Measurements from ENCODE around the gene PIAS4. TPM values are rescaled to one million over a fixed set of nuclear protein-coding genes. Genes with fewer than 3 reads are reported as not detected.

Gene PIAS4, protein sequence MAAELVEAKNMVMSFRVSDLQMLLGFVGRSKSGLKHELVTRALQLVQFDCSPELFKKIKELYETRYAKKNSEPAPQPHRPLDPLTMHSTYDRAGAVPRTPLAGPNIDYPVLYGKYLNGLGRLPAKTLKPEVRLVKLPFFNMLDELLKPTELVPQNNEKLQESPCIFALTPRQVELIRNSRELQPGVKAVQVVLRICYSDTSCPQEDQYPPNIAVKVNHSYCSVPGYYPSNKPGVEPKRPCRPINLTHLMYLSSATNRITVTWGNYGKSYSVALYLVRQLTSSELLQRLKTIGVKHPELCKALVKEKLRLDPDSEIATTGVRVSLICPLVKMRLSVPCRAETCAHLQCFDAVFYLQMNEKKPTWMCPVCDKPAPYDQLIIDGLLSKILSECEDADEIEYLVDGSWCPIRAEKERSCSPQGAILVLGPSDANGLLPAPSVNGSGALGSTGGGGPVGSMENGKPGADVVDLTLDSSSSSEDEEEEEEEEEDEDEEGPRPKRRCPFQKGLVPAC
- 25.4 TPM for total RNA-seq
- 10 to 100 TPM in 1 of 4 donors, 1 to 10 TPM in 3; 4.1 to 10.4 (median 4.4) TPM for polyA plus RNA-seq

DNA sequence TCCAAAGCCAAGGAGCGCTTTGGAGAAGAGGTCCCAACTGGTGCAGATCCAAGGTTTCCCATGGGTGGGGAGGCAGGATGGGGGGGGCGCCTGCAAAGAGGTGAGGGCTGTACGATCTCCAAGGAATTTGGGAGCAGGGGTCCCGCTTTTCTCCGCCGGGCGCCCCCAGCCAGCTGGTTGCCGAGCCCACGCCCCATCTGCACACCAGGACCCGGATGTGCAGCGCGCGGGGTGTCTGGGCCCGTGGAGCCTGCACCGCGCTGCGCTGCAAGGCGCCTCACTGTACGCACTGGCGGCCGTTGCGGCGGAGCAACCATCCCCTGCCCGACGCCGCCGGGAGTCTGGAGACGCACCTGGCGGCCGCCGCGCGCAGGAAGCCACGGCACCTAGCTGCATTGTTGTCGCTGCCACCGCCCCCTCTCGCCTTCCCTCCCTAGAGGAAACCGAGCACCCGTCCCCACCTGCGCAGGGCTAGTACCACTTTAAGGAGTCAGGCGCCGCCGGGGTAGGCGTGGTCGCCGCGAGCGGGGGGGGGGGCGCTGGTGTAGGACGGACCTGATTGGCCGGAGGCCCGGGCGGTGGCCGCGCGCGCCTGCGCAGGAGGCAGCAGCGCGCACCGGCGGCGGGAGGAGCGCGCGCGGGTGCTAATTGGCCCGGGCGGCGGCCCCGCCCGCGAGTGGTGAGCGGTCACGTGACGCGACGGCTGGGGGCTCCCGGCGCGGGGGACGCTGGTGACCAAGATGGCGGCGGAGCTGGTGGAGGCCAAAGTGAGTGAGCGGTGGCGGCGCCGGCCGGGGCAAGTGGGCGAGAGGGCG, at the start of gene PIAS4:
Gene PIAS4 (plus strand): TSS at position 716 of the 815 bp plus-strand sequence. CDS start 25 bp downstream, at position 741.
- peaks cover 10% of the 10 kb centered on the region for H3K36me3 ChIP-seq (ENCODE audit: control insufficient read depth, insufficient read depth, low read length)
- Mint-ChIP-seq H3K4me3 (peak within 1 kb of the TSS; percentile 89 to 95 (median 92)), H3K27ac (peak within 1 kb of the TSS; percentile 83 to 93 (median 86)), H3K4me1 (peaks cover 0 to 39% (median 8%) of the 10 kb centered on the region in 4 donors), H3K27me3 (no peaks in the 10 kb centered on the region), H3K36me3 (no peaks in the 10 kb centered on the region), H3K9me3 (no peaks in the 10 kb centered on the region)
- H3K9me3 ChIP-seq (ENCODE audit: control insufficient read depth in 2 of 2, low read length in 2 of 2) = no peaks in the 10 kb centered on the region
- H3K4me1 ChIP-seq (ENCODE audit: control insufficient read depth, insufficient read depth, low read length, poor library complexity, severe bottlenecking) = peaks cover 40% of the 10 kb centered on the region
- DNase-seq (peak; percentile 93 to 97 (median 95)), ATAC-seq (ENCODE audit: low read depth in 2 of 2) (peak; percentile 93 to 94)
- peak within 1 kb of the TSS; percentile 77 for H3K27ac ChIP-seq (ENCODE audit: insufficient read depth, low read length, poor library complexity, severe bottlenecking)
- peak within 1 kb of the TSS; percentile 69 for H3K4me3 ChIP-seq (ENCODE audit: low read depth, low read length)
- no peaks in the 10 kb centered on the region for H3K27me3 ChIP-seq (ENCODE audit: control insufficient read depth, insufficient read depth, low read length)

- no peak for ATAC-seq (ENCODE audit: low read depth in 2 of 2)
- Mint-ChIP-seq H3K4me1 (no peaks in the 10 kb centered on the region), H3K27me3 (peaks cover 5% of the 10 kb centered on the region), H3K27ac (no peak overlapping the region), H3K36me3 (peaks cover 5% of the 10 kb centered on the region), H3K9me3 (no peaks in the 10 kb centered on the region), H3K4me3 (no peak overlapping the region)
- Histone ChIP-seq H3K27me3 (ENCODE audit: control insufficient read depth, insufficient read depth, low read length) (no peaks in the 10 kb centered on the region), H3K4me1 (ENCODE audit: control insufficient read depth, insufficient read depth, low read length, poor library complexity, severe bottlenecking) (no peaks in the 10 kb centered on the region), H3K27ac (ENCODE audit: insufficient read depth, low read length, poor library complexity, severe bottlenecking) (no peak overlapping the region), H3K4me3 (ENCODE audit: low read depth, low read length) (no peak overlapping the region), H3K9me3 (ENCODE audit: control insufficient read depth in 2 of 2, low read length in 2 of 2) (no peaks in the 10 kb centered on the region), H3K36me3 (ENCODE audit: control insufficient read depth, insufficient read depth, low read length) (peaks cover 48% of the 10 kb centered on the region)
- no peak for DNase-seq
These were observed 48.4 kb upstream of the PIAS4 start for GRCh38 chr19:3958836-3959765.

GRCh38 chr19:3959766-3960131, 47.8 kb upstream of the PIAS4 start:
- Histone ChIP-seq H3K9me3 (ENCODE audit: control insufficient read depth in 2 of 2, low read length in 2 of 2) (no peaks in the 10 kb centered on the region), H3K27ac (ENCODE audit: insufficient read depth, low read length, poor library complexity, severe bottlenecking) (no peak overlapping the region), H3K36me3 (ENCODE audit: control insufficient read depth, insufficient read depth, low read length) (peaks cover 51% of the 10 kb centered on the region), H3K4me3 (ENCODE audit: low read depth, low read length) (no peak overlapping the region), H3K27me3 (ENCODE audit: control insufficient read depth, insufficient read depth, low read length) (no peaks in the 10 kb centered on the region), H3K4me1 (ENCODE audit: control insufficient read depth, insufficient read depth, low read length, poor library complexity, severe bottlenecking) (no peaks in the 10 kb centered on the region)
- Mint-ChIP-seq H3K36me3 (peaks cover 5% of the 10 kb centered on the region), H3K4me3 (no peak overlapping the region), H3K4me1 (no peaks in the 10 kb centered on the region), H3K9me3 (no peaks in the 10 kb centered on the region), H3K27me3 (peaks cover 5% of the 10 kb centered on the region), H3K27ac (no peak overlapping the region)
- no peak for DNase-seq
- ATAC-seq (ENCODE audit: low read depth in 2 of 2) = no peak

DNA sequence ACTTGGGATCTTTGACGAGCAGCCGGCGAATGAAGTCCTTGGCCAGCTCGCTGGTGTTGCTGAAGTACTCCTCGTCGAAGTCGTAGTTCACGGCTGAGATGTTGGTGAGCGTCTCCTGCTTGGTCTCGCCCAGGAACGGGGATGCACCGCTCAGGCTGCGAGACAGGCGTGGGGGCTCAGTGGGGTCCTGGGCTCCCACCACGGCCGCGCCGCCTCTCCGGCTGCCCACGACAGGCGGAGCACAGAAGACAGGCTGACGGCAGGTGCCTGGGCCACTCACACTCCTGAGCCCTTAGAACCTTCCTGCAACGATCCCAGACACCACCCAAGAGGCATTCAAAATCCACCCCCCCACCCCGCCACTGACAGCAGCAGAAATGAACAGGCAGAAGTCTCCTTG, 46.5 kb upstream of the PIAS4 start:
- Mint-ChIP-seq H3K9me3 (no peaks in the 10 kb centered on the region), H3K27me3 (no peaks in the 10 kb centered on the region), H3K4me3 (no peak overlapping the region), H3K36me3 (peaks cover 5% of the 10 kb centered on the region), H3K4me1 (no peaks in the 10 kb centered on the region), H3K27ac (no peak overlapping the region)
- no peaks in the 10 kb centered on the region for H3K4me1 ChIP-seq (ENCODE audit: control insufficient read depth, insufficient read depth, low read length, poor library complexity, severe bottlenecking)
- DNase-seq (no peak), ATAC-seq (ENCODE audit: low read depth in 2 of 2) (no peak)
- peaks cover 55% of the 10 kb centered on the region for H3K36me3 ChIP-seq (ENCODE audit: control insufficient read depth, insufficient read depth, low read length)
- no peak overlapping the region for H3K4me3 ChIP-seq (ENCODE audit: low read depth, low read length)
- no peaks in the 10 kb centered on the region for H3K27me3 ChIP-seq (ENCODE audit: control insufficient read depth, insufficient read depth, low read length)
- H3K27ac ChIP-seq (ENCODE audit: insufficient read depth, low read length, poor library complexity, severe bottlenecking) = no peak overlapping the region
- H3K9me3 ChIP-seq (ENCODE audit: control insufficient read depth in 2 of 2, low read length in 2 of 2) = no peaks in the 10 kb centered on the region

DNA sequence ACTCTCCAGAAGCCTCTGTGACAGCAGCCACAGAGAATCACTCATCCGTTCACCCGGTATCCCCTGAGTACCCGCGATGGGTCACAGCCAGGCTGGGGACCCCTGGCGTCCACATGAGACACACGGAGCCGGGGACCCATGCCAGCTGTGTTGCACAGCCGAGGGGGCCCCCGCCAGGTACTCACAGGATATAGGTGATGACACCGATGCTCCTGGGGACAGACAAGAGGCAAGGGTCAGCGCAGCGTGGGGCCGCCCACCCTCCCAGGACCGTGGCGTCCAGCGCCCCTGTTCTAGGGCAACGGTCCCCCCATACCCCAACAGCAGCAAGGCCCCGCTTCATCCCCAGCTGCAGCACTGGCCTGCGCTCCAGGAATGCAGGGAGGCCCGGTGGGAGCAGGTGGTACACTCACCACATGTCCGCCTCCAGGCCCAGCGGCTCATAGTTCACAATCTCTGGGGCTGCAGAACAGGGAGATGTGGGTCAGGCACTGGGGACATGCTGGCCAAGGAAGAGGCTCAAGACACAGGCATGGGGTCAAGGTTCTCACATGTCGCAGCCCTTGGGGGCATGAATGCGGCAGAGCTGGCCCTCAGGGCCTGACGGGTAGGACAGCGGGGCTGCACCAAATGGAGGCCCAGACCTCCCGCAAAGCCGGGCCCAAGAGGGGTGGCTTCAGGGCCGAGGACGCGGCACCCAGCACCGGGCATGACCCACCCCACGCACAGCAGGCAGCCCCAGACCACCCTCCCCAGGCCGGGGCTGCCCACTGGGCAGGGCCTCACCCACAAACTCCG, 43.9 kb upstream of the PIAS4 start:
- Histone ChIP-seq H3K9me3 (ENCODE audit: control insufficient read depth in 2 of 2, low read length in 2 of 2) (no peaks in the 10 kb centered on the region), H3K27ac (ENCODE audit: insufficient read depth, low read length, poor library complexity, severe bottlenecking) (no peak overlapping the region), H3K4me1 (ENCODE audit: control insufficient read depth, insufficient read depth, low read length, poor library complexity, severe bottlenecking) (no peaks in the 10 kb centered on the region), H3K4me3 (ENCODE audit: low read depth, low read length) (no peak overlapping the region), H3K27me3 (ENCODE audit: control insufficient read depth, insufficient read depth, low read length) (no peaks in the 10 kb centered on the region), H3K36me3 (ENCODE audit: control insufficient read depth, insufficient read depth, low read length) (peaks cover 63% of the 10 kb centered on the region)
- Mint-ChIP-seq H3K4me3 (peak overlapping the region in 1 of 4 donors; percentile 47), H3K27ac (no peak overlapping the region), H3K27me3 (no peaks in the 10 kb centered on the region), H3K36me3 (peaks cover 5% of the 10 kb centered on the region), H3K9me3 (no peaks in the 10 kb centered on the region), H3K4me1 (peaks cover 0 to 12% (median under 1%) of the 10 kb centered on the region in 4 donors)
- ATAC-seq (ENCODE audit: low read depth in 2 of 2) (no peak), DNase-seq (no peak)

DNA sequence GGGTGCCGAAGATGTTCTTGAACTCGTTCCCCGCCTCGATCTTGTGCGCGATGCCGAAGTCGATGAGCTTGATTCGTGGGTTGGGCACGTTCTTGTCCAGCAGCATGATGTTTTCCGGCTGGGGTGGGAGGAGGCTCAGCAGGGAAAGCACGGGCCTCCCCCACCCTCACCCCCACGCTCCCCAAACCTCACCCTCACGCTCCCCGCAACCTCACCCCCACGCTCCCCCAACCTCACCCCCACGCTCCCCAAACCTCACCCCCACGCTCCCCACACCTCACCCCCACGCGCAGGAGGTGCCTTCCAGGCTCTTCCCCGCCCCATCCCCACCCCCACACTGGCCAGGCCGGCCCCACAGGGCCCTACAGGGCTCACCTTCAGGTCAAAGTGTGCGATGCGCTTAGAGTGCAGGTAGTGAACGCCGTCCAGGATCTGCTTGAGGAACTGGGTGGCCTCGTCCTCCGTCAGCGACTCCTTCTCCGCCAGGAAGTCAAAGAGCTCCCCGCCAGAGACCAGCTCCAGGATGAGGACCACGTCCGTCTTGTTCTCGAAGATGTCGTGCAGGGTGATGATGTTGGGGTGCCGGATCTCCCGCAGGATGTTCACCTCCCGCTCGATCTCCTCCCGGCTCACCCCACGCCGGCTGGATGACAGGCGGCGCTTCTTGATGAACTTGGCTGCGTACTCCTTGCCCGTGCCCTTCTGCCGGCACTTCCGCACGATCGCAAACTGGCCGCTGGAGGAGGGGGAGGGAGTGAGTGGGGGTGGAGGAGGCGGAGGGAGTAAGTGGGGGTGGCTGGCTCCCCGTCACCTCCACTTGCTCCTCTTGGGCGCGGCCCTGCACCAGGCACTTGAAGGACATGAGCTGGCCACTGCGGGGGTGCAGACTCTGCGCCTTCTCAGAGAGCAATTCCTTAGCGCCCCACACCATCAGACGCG, 43.0 kb upstream of the PIAS4 start:
- H3K4me1 ChIP-seq (ENCODE audit: control insufficient read depth, insufficient read depth, low read length, poor library complexity, severe bottlenecking) = peaks cover 7% of the 10 kb centered on the region
- DNase-seq (no peak), ATAC-seq (ENCODE audit: low read depth in 2 of 2) (no peak)
- H3K9me3 Mint-ChIP-seq = no peaks in the 10 kb centered on the region
- H3K4me3 Mint-ChIP-seq = no peak overlapping the region
- no peaks in the 10 kb centered on the region for H3K9me3 ChIP-seq (ENCODE audit: control insufficient read depth in 2 of 2, low read length in 2 of 2)
- H3K27ac Mint-ChIP-seq = no peak overlapping the region
- H3K27me3 Mint-ChIP-seq = no peaks in the 10 kb centered on the region
- peaks cover 57% of the 10 kb centered on the region for H3K36me3 ChIP-seq (ENCODE audit: control insufficient read depth, insufficient read depth, low read length)
- H3K4me3 ChIP-seq (ENCODE audit: low read depth, low read length) = no peak overlapping the region
- no peaks in the 10 kb centered on the region for H3K27me3 ChIP-seq (ENCODE audit: control insufficient read depth, insufficient read depth, low read length)
- H3K27ac ChIP-seq (ENCODE audit: insufficient read depth, low read length, poor library complexity, severe bottlenecking) = no peak overlapping the region
- peaks cover 0 to 21% (median 4%) of the 10 kb centered on the region in 4 donors for H3K4me1 Mint-ChIP-seq
- peaks cover 5% of the 10 kb centered on the region for H3K36me3 Mint-ChIP-seq

All from CD4-positive, CD25-positive, alpha-beta regulatory T cell (primary cell).